Anterior cingulate cortex (tissue), 58 donors: ENCODE results near the gene DTL.

Source experiments
- DNase-seq, 58 donors: peaks; one replicate each; lab custom pipeline; 2025; lab: John Stamatoyannopoulos, UW

Gene DTL

DNA sequence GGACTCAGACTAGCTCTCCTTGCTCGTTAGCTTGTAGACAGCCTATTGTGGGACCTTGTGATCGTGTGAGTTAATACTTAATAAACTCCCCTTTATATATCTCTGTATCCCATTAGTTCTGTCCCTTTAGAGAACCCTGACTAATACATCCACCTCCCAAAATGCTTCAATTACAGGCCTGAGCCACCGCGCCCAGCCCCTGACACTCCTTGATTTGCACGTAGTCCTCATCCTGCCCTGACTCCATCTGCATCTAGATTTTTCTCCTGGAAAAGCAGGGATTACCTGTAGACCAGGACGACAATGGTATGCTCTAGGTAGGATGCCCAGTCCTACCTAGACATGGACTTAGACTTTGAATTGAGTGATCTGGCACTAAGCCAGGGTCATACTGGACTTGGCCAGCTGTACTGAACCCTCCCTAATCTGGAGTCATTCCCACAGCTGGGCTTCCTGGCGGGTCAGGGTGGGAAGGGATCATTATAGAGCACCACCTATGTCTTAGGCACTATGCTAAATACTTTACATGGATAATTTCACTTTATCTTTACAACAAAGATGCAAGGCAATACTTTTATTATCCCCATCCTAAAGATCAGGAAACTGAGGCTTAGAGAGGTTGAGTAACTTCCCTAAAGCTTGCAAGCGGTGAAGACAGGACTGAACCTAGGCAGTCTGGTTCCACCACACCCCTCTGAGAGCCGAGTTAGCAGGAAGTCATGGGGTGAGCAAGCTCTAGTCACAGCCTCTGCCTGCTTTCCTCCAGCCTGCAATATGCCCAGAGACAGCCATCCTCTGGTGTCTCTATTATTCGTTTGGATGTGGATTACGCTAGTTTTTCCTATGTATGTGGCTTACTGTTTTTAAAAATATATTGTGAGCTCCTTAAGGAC lies 89.4 kb downstream of the DTL start:
- DNase-seq: no peak

- DNase-seq: no peak
These were observed 90.1 kb downstream of the DTL start for GRCh38 chr1:212125654-212126053.

- no peak for DNase-seq
These were observed 91.7 kb downstream of the DTL start for GRCh38 chr1:212127221-212127620.

- DNase-seq: no peak
These were observed 94.2 kb downstream of the DTL start for GRCh38 chr1:212129781-212130180.

- no peak for DNase-seq
These were observed 96.5 kb downstream of the DTL start for GRCh38 chr1:212132025-212132424.

GRCh38 chr1:212133319-212133718 lies 97.8 kb downstream of the DTL start:
- no peak for DNase-seq

DNA sequence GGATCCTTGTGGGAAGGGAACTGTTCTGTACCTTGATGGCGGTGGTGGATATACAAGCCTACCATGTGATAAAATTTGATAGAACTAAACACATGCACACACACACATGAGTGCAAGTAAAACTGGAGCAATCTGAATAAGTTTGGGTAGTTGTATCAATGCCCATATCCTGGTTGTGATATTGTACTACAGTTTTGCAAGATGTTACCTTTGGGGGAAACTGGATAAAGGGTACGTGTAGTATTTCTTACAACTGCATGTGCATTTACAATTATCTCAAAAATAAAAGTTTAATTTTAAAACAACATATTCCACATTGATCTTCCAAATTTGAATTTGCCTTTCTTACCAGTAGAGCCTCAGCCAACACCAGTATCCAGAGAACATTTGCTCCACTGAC lies 99.6 kb downstream of the DTL start:
- no peak for DNase-seq

DNA sequence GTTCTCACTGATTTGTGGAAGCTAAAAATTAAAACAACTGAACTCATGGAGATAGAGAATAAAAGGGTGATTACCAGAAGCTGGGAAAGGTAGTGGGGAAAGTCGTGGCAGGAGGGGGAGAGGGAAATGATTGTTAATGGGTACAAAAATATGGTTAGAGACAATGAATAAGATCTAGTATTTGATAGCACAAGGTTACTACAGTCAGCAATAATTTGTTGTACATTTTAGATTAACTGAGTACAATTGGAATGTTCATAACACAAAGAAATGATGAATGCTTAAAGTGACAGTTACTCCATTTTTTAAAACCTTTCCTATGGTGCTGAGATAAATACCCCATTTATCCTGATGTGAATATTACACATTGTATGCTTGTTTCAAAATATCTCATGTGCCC lies 102.3 kb downstream of the DTL start:
- no peak for DNase-seq

DNA sequence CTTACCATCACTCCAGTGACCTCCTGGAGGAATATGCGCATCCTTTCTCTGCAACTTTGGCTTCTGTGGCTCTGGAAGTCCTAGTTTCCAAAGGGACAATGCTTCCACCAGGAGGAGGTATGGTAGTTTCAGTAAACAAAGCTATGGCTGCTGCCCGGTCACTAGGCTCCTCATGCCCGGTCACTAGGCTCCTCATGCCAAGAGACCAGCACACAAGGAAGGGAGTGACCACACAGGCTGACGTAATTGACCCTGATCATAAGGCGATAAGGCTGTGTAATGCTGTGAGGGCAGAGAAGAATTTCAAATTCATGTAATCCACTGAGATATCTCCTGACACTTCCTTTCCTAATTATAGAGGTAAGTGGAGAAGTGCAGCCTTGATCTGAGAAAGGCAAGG lies 102.9 kb downstream of the DTL start:
- DNase-seq: no peak

GRCh38 chr1:212139526-212140135 lies 104.1 kb downstream of the DTL start:
- no peak for DNase-seq

- no peak for DNase-seq
These were observed 105.9 kb downstream of the DTL start for GRCh38 chr1:212141404-212141803.

DNA sequence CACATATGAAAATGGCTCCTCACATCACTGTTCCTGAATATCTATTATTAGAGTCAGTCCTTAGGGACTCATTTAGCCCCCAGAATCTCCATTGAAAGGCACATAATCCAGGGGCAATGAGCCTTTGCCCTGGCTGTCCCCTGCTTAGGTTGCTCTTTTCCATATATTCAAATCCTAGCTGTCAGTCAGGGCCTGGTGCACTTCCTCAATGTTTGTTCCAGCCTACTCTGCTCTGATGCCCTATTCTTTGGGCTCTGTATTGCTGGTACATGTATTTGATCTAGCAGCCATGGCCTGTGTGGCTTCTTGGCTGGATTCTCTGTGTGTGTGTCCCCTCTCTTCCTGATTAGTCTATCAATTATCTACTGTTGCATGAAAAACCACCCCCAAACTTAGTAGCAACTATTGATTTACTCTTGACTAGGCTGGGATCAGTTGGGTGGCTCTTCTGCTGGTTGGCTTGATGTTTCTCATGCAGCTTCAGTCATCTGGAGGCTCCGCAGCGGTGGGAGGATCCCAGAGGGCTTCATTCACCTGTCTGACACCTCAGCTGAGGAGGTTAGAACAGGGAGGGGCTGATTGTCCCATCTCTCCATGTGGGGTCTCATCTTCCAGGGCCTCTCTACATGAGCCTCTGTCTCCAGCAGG lies 107.5 kb downstream of the DTL start:
- DNase-seq: no peak

GRCh38 chr1:212147581-212148033 lies 112.1 kb downstream of the DTL start:
- DNase-seq: no peak

- DNase-seq: no peak
These were observed 114.0 kb downstream of the DTL start for GRCh38 chr1:212149566-212149965.

DNA sequence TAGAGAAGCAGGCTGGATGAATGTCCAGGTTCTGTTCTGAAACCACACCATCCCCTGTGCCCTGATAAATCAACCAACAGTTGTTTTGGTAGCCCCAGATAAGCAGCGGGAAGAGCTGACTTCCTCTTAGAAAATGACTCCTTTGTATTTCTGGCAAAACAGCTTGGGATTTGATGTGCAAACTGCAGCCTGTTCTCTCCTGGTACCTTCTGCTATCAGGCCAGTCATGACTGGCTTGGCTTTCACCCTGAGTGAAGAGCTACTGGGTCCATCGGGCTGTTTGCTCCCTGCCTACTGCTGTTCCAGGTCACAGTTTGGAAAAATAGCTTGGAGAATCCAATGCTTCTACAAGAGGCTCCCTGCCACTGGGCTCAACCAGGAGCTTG lies 116.8 kb downstream of the DTL start:
- no peak for DNase-seq

GRCh38 chr1:212152869-212153268 lies 117.3 kb downstream of the DTL start:
- no peak for DNase-seq

DNA sequence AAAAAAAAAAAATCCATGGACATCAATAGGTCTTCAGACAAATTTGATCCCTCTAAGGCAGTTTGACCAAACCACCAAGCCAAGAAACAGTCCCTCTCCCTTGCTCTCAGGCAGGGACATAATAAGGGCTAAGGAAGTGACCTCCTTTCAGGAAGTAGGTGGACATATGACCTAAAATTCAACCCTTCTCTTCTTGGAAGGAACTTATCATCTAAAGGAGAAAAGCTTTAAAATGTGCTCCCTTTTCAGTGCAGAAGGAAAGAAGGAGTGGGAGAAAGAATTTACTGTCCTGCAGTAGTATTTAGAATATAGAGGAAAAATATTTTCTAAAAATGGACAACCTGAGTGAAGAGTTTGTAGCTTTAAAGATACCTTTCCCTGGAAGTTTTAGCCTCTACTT lies 118.1 kb downstream of the DTL start:
- no peak for DNase-seq
